ENCODE data around the gene BCAS3.

DNA sequence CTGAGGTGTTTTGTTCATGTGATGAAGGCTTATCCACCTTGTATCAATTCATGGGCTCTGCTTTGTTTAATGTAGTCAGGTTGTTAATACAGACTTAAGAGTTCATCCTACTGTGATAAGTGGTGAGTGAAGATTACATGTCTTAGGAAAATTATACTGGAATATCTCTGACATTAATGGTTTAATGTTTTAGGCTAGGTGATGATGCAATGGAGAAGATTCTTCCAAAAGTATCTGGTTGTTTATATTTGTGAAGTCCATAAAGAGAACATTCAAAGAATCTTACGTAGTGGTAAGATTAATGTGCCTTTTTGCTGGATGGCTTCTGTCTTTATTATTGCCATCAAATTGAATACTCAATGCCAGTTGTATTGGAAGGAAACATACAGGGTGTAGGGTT is 236.4 kb downstream of the BCAS3 start:
- TF ChIP-seq POLR2A (IDR thresholded peaks at IDR 0.05), result no peak
- TF ChIP-seq, protein P1, sequence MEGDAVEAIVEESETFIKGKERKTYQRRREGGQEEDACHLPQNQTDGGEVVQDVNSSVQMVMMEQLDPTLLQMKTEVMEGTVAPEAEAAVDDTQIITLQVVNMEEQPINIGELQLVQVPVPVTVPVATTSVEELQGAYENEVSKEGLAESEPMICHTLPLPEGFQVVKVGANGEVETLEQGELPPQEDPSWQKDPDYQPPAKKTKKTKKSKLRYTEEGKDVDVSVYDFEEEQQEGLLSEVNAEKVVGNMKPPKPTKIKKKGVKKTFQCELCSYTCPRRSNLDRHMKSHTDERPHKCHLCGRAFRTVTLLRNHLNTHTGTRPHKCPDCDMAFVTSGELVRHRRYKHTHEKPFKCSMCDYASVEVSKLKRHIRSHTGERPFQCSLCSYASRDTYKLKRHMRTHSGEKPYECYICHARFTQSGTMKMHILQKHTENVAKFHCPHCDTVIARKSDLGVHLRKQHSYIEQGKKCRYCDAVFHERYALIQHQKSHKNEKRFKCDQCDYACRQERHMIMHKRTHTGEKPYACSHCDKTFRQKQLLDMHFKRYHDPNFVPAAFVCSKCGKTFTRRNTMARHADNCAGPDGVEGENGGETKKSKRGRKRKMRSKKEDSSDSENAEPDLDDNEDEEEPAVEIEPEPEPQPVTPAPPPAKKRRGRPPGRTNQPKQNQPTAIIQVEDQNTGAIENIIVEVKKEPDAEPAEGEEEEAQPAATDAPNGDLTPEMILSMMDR (IDR thresholded peaks at IDR 0.05), result no peak

All from lower leg skin (tissue), 3 donors.